Measurements from ENCODE around the gene AFF2.

DNA sequence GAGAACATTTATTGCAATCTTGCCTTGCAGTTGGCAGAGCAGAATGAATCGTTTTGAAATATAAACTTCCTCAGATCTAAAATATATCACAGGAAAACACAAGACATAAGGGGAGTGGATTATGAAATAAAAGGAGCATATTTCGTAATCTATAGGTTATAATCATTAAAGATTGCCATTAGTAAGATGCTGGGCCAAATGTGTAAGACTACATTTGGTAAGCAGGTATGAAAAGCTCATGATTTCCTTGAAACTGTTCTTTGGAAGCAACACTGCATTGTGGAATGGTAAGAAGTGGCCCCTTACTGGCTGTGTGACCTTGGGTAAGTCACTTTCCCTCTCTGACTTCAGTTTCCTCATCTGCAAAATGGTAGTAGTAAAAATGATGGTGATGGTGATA lies 68.3 kb downstream of the AFF2 start:
- TF ChIP-seq POLR2A (IDR thresholded peaks at IDR 0.05), result no peak
- TF ChIP-seq, protein P1, sequence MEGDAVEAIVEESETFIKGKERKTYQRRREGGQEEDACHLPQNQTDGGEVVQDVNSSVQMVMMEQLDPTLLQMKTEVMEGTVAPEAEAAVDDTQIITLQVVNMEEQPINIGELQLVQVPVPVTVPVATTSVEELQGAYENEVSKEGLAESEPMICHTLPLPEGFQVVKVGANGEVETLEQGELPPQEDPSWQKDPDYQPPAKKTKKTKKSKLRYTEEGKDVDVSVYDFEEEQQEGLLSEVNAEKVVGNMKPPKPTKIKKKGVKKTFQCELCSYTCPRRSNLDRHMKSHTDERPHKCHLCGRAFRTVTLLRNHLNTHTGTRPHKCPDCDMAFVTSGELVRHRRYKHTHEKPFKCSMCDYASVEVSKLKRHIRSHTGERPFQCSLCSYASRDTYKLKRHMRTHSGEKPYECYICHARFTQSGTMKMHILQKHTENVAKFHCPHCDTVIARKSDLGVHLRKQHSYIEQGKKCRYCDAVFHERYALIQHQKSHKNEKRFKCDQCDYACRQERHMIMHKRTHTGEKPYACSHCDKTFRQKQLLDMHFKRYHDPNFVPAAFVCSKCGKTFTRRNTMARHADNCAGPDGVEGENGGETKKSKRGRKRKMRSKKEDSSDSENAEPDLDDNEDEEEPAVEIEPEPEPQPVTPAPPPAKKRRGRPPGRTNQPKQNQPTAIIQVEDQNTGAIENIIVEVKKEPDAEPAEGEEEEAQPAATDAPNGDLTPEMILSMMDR (IDR thresholded peaks at IDR 0.05), result no peak
